GM21619 (cell line): ENCODE results near the gene ALK.

Experiments
- ATAC-seq: cut with Tn5 transposase; IDR thresholded peaks from one replicate; pipeline ENCODE4 v1.9.1; 2021; ENCODE audit not compliant: unreplicated experiment

The ALK gene

DNA sequence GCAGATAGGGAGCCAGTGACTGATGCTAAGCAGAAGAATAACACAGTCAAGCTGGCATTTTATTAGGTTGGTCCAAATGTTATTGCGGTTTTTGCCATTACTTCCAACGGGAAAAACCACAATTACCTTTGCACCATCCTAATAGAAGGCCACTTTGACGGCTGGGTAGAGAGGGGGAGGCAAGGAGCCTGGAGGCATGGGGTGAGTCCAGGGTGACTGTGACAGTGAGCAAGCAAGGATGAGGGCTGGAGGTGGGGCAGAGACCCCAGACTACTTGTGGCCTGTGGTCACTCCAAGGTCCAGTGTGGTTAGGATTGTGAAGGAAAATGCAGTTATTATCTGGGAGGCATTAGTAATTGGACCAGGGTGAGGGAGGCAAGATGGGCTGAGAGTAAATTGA, 416.6 kb downstream of the ALK start:
- no peak for ATAC-seq

DNA sequence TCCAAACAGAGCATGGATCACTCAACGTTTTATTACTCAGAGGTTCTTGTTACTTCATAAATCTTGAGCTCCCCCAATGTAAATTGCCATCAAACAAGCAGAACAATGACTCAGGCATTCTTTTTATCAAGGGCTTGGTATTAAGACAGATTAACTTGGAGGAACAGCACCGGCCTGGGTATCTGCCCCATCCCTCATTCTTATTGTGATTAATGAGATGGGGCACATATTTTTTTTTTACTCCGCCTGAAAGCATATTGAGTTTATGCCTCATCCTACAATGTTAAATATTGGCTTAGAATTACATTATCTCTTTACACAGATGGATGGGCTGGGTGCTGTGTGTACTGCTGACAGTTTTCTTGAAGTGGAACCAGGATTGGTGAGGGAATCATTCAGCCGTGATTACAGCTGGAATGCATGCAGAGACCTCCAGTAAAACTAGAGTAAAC, 418.9 kb downstream of the ALK start:
- ATAC-seq, result no peak

DNA sequence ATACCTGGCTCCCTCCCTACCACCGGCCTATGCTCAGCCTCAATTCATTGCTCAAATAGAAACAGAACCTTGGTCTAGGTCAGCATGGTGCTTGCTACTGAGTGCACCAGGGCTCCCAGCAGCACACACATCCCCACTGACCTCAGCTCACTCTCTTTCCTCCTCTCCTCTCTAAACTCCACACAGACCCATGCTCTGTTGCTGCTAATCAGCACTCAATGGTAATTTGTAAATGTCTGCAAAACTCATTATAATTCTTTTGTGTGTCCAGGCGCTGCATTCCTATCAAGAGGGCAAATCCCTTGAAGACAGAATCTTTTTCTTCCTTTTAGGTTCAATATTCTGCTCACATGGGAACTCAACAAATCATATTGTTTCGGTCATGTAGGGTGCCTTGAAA, 424.0 kb downstream of the ALK start:
- ATAC-seq, result no peak

DNA sequence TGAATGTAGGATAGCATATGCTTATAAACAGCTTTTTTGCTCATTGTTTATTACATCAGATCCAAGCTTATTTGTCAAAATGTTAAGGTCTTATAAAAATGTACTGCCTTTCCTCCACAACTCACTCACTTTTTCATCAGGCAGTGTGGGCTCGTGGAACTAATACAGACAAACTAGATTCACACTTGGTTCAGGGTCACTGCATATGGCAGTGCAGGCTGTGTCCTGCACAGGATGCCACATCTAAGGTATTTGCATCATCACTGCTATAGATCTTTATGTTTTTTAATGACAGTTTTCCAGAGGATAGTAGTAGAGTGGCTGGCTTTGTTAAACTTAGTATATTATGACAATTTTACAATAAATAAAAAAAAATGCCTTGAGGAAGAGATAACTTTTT, 425.2 kb downstream of the ALK start:
- ATAC-seq, result no peak

- no peak for ATAC-seq
These were observed 425.8 kb downstream of the ALK start for GRCh38 chr2:29495536-29496060.

GRCh38 chr2:29495068-29495467, 426.3 kb downstream of the ALK start:
- no peak for ATAC-seq

DNA sequence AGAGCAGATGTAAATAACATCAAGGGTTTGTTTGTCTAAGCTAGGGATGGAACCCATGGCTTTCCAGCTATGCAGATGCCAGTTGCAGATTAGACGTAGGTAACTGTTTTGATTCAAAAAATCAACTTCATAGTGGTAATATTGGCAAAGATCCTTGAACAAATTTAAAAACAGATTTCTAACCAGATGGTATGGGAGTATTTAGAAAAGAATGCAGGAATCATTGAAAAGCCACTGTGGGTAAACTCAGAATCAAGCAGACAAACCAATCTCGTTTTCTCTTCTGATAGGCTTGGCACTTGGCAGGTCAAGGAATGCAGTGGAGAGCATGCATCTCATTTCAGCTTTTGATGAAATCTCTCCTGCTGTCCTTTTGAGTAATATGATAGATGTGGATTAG, 428.7 kb downstream of the ALK start:
- no peak for ATAC-seq

GRCh38 chr2:29490045-29490444, 431.3 kb downstream of the ALK start:
- ATAC-seq, result no peak

- no peak for ATAC-seq
These were observed 431.8 kb downstream of the ALK start for GRCh38 chr2:29489568-29489967.

- no peak for ATAC-seq
These were observed 433.3 kb downstream of the ALK start for GRCh38 chr2:29487967-29488555.

DNA sequence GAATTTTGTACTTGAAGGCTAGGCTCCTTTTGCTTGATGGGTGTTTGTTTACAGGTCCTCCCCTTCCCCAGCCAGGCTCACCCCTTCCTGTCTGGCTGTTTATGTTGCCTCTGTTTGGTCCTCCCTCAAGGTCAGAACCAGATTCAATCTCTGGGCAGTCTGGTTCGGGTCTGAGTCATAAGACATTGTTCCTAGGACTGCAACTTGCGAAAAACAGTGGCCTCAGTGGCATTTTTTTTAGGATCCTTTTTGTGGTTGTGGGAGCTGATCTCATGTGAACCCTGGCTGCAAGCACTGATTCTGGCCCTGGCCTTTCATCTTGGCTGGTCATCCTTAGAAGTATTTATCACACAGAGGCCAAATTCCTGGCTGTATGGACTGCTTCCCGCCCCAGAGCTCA, 435.8 kb downstream of the ALK start:
- ATAC-seq, result no peak

GRCh38 chr2:29485117-29485516, 436.3 kb downstream of the ALK start:
- ATAC-seq, result no peak

DNA sequence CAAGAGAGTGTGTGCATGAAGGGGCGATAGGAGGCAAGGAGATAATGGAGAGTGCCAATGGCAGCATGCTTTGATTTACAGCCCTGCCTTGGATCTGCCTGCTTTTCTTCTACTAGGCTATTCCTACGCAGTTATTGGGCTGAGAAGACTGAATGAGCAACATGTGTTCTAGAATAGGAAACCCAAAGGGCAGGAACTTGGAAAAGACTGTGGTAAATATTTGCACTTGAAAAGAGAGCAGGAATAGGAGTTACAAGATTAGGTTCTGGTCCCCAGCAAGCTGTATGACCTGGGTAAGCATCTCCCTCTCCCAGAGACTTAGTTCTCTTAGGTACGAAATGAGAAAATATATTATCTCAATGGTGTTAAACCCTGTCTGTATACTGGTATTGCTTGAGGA, 438.5 kb downstream of the ALK start:
- no peak for ATAC-seq

- ATAC-seq, result no peak
These were observed 439.0 kb downstream of the ALK start for GRCh38 chr2:29482348-29482747.

- no peak for ATAC-seq
These were observed 440.1 kb downstream of the ALK start for GRCh38 chr2:29481313-29481712.

DNA sequence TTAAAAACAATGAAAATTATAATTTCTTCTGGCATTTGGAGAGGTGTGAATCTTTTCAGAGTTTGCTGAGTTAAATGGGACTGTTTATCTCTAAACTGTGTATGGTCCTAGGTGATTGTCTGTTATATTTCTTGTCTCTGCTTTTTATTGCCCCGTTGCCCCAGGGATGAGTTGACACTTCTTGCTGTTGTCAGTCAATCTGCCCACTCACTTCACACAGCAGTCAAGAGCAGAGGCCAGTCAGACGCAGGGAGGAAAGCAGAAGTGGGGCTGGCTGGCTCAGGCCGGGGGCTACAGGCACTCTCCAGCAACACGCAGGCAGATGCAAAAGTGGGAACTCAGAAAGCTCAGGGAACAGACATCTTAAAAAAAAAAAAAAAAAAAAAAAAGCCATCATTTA, 441.0 kb downstream of the ALK start:
- ATAC-seq, result no peak

- ATAC-seq, result no peak
These were observed 442.0 kb downstream of the ALK start for GRCh38 chr2:29479401-29479800.

- ATAC-seq, result no peak
These were observed 442.7 kb downstream of the ALK start for GRCh38 chr2:29478641-29479040.

GRCh38 chr2:29477186-29477585, 444.2 kb downstream of the ALK start:
- no peak for ATAC-seq

DNA sequence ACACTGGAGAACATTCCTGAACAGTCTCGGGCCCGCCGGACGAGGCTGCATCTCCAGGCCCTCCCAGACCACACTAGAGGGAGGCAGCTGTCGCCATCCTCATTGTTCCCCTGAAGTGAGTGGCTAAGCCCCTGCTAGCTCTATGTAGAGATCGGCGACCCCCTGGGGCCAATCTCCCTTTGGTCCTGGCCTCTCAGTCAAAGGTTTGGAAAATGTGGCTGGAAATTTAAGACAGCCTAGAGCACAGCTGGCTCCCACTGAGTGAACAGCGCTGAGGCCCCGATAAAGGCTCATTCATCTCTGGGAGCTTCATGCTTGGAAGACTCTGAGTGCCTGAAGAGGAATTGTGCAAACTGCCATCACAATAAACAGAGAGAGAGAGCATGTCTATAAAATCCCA, 445.9 kb downstream of the ALK start:
- ATAC-seq, result no peak

DNA sequence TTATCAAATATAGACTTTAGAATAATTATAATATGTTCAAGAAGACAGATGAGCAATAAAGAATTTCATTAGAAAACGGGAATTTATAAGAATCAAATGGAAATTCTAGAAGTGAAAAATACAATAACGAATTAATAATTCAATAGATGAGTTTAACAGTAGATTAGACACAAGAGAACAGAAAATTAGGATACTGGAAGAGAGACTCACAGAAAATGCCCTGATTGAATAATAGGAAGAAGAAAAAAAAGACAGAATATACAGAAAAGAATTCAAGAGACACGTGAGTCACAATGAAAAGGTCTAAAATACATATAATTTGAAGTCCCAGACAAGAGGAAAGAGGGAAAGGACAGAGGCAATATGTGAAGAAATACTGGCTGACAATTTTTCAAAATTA, 451.4 kb downstream of the ALK start:
- no peak for ATAC-seq

DNA sequence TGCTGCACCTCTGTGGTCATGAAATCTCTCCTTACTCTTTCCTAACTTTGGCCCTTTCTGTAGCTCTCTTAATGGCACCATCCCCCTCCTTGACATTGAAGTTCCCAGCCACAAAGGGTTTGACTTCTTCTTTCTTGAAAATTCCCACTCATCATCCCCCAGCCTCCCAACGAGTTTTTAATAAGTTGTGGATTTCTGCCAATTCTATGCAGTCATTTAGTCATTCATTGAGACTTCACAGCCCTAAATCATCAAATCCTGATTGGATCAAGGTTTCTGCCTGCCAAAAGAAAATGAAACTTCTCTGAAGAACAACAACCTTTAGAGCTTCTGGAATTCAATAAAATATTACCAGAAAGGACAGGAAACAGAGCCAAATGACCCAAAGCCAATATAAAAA, 451.9 kb downstream of the ALK start:
- ATAC-seq, result no peak

DNA sequence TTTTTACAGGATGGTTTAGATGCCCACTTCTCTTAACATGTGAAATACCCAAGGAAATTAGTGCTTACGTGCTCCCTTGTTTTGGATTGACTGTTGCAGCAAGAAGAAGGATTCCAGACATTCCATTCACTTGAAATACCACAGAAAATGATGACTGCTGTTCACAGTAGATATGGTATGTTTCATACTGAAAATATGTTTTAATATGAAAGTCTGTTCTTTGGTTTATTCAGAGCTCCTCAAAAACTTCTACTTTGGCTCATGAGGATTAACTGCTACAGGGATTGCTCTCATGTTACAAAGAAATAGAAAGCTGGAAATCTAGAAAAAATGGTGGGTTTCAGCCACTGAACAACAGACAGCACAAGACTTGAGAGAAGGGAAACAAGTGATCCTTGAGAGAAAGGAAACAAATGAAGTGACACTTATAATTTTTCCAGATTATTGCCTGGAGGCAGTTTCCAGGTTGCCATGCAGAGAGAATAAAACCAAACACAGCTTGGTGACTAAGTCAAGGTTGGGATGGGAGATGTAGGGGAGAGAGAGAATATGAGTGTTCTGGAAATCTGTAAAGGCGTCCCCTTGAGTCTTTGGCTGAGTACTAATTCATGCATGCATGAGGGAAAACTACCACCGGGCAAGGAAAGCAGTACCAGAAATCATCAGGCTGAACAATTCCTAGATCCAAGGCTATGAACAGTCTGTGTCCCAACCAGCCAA, 458.0 kb downstream of the ALK start:
- ATAC-seq, result no peak
